Activated CD8-positive, alpha-beta memory T cell treated with anti-CD3 and anti-CD28 coated beads for 36 hours (primary cell): Measurements from ENCODE around the gene EXOC8. TPM values are rescaled to one million over a fixed set of nuclear protein-coding genes. Genes with fewer than 3 reads are reported as not detected.

Source experiments
- CTCF ChIA-PET: fragments of 350-600 bp; sonication (Branson Sonifier 250); formaldehyde crosslinking; loops from one replicate; lab custom pipeline; 2021; ENCODE audit warnings: antibody characterized with exemption; lab: Charles Lee
- POLR2A ChIA-PET: fragments of 350-600 bp; sonication (Branson Sonifier 250); formaldehyde crosslinking; loops from one replicate; lab custom pipeline; 2021; ENCODE audit warnings: antibody characterized with exemption; lab: Charles Lee
- total RNA-seq, 2 experiments: library from RNA; stranded (reverse); gene quantifications; one replicate each; pipeline ENCODE4 v1.2.3, GENCODE V29; 2021

Gene EXOC8
- total RNA-seq, 2 experiments from 2014 or later: 13.3 to 13.6 TPM

- ChIA-PET POLR2A (no interaction called here), CTCF (no interaction called here)
Observed at GRCh38 chr1:231327617-231328016, 10.0 kb downstream of the EXOC8 start.

- ChIA-PET CTCF (interaction anchor here (1.2 kb wide), 1 partner anchor 11 kb away, joined by 3 read pairs; no protein-coding TSS in a partner anchor), POLR2A (no interaction called here)
Observed at GRCh38 chr1:231326248-231326647, 11.4 kb downstream of the EXOC8 start.

GRCh38 chr1:231324660-231325059 lies 13.0 kb downstream of the EXOC8 start:
- POLR2A ChIA-PET: no interaction called here
- CTCF ChIA-PET: no interaction called here

- POLR2A ChIA-PET: no interaction called here
Observed at GRCh38 chr1:231322880-231323530, 14.6 kb downstream of the EXOC8 start.

GRCh38 chr1:231319080-231319479 lies 18.6 kb downstream of the EXOC8 start:
- CTCF ChIA-PET: no interaction called here
- POLR2A ChIA-PET: no interaction called here

More at GRCh38 chr1:231322880-231323530, 14.6 kb downstream of the EXOC8 start:
- CTCF ChIA-PET: no interaction called here

GRCh38 chr1:231318568-231318967 lies 19.1 kb downstream of the EXOC8 start:
- ChIA-PET POLR2A (no interaction called here), CTCF (interaction anchor here (0.7 kb wide), 1 partner anchor 102 kb away, joined by 3 read pairs; no protein-coding TSS in a partner anchor)

- ChIA-PET CTCF (interaction anchor here (0.7 kb wide), 1 partner anchor 102 kb away, joined by 3 read pairs; no protein-coding TSS in a partner anchor), POLR2A (no interaction called here)
Observed at GRCh38 chr1:231318015-231318355, 19.7 kb downstream of the EXOC8 start.

- ChIA-PET CTCF (interaction anchor here (0.7 kb wide), 1 partner anchor 103 kb away, joined by 3 read pairs; no protein-coding TSS in a partner anchor), POLR2A (no interaction called here)
Observed at GRCh38 chr1:231317306-231318014, 20.2 kb downstream of the EXOC8 start.

- ChIA-PET CTCF (interaction anchor here (0.6 to 3.2 kb wide), 6 partner anchors 10 to 475 kb away, joined by 3 to 8 read pairs (median 4); partner anchors contain the start of genes EXOC8 and SPRTN), POLR2A (no interaction called here)
Observed at GRCh38 chr1:231315887-231316286, 21.8 kb downstream of the EXOC8 start.

- ChIA-PET POLR2A (no interaction called here), CTCF (interaction anchor here (3.2 kb wide), 1 partner anchor 288 kb away, joined by 8 read pairs; no protein-coding TSS in a partner anchor)
Observed at GRCh38 chr1:231313661-231314060, 24.0 kb downstream of the EXOC8 start.

GRCh38 chr1:231312432-231312788 lies 25.2 kb downstream of the EXOC8 start:
- ChIA-PET CTCF (no interaction called here), POLR2A (no interaction called here)

GRCh38 chr1:231311720-231312431 lies 25.8 kb downstream of the EXOC8 start:
- ChIA-PET POLR2A (no interaction called here), CTCF (no interaction called here)

- POLR2A ChIA-PET: no interaction called here
Observed at GRCh38 chr1:231310391-231310934, 27.2 kb downstream of the EXOC8 start.

GRCh38 chr1:231301990-231302389 lies 35.7 kb downstream of the EXOC8 start:
- POLR2A ChIA-PET: no interaction called here
- CTCF ChIA-PET: no interaction called here

More at GRCh38 chr1:231310391-231310934, 27.2 kb downstream of the EXOC8 start:
- CTCF ChIA-PET: no interaction called here

- ChIA-PET POLR2A (no interaction called here), CTCF (no interaction called here)
Observed at GRCh38 chr1:231295938-231296337, 41.7 kb downstream of the EXOC8 start.

- CTCF ChIA-PET: no interaction called here
- POLR2A ChIA-PET: no interaction called here
Observed at GRCh38 chr1:231286603-231287002, 51.0 kb downstream of the EXOC8 start.

- ChIA-PET CTCF (no interaction called here), POLR2A (no interaction called here)
Observed at GRCh38 chr1:231284441-231284840, 53.2 kb downstream of the EXOC8 start.
